DMS153 treated with DMSO at 0.1 percent for 48 hours (cell line): ENCODE results near the gene PFKL.
"Not testable (repeated sequence)": the region's sequence is repeated elsewhere in the genome, so short reads cannot be mapped to it uniquely, and the experiment has no call there.

Experiments
- DNase-seq: peaks from one replicate; lab custom pipeline; 2025; ENCODE audit not compliant: unreplicated experiment; lab: John Stamatoyannopoulos, UW

PFKL gene

DNA sequence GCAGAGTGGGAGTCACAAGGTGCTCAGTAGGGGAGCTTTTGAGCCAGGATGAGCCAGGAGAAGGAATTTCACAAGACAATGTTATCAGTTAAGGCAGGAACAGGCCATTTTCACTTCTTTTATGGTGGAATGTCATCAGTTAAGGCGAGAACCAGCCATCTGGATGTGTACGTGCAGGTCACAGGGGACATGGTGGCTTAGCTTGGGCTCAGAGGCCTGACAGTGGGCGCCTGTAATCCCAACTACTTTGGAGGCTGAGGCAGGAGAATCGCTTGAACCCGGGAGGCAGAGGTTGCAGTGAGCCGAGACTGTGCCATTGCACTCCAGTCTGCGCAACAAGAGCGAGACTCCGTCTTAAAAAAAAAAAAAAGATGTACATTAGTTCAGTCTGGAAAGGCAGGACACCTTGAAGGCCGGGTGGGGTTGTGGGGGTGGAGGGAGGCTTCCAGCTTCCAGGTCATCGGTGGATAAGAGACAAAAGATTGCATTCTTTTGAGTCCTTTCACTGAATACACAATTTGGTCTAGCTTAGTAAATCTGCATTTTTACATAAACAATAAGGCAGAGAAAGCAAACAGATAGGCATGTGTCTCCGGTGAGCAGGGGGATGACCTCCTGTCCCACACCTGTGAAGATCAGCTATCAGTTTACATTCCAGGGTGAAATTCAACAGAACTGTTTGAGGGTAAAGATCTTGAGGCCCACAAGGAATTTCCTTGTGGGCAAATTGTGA lies 42.0 kb downstream of the PFKL start:
- not testable (repeated sequence) for DNase-seq

DNA sequence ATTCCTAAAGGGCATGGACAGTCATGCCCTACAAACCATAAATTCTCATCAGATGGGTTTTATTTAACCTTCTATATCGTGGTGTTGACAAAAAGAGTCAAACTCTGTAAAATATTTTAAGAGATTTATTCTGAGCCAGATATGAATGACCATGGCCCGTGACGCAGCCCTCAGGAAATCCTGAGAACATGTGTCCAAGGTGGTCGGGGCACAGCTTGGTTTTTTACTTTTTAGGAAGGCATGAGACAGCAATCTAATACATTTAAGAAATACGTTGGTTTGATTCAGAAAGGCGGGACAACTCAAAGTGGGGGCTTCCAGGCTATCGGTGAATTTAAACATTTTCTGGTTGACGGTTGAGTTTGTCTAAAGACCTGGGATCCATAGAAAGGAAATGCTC lies 43.1 kb downstream of the PFKL start:
- DNase-seq: not testable (repeated sequence)

DNA sequence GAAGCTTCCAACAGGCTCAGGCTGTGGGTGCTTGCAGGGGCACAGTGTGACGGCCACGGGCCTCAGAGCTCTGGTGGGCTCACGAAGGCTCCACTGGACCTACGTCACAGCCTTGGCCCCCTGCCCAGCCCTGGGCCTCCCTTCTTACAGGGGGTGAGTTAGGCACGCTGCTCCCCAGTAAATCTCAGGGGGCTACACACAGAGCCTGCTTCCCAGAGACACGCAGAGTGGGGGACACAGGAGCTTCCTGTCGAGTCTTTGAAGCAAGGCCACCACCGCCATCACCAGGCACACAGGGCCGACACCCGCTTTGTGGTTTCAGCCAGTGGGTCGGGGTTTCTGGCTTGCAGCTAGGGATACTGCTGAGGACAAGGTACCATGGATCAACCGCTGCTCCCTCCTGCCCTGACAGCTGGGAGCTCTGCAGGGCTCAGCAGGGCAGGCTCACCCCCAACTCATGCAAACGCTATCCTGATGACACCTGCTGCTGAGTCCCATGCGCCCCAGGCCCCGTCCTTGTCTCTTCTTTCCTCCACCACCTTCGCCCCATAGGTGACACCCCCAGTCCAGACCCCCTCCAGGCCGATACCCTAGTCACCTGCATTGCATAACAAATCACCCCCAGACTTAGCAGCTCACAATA lies 44.8 kb downstream of the PFKL start:
- DNase-seq: no peak

DNA sequence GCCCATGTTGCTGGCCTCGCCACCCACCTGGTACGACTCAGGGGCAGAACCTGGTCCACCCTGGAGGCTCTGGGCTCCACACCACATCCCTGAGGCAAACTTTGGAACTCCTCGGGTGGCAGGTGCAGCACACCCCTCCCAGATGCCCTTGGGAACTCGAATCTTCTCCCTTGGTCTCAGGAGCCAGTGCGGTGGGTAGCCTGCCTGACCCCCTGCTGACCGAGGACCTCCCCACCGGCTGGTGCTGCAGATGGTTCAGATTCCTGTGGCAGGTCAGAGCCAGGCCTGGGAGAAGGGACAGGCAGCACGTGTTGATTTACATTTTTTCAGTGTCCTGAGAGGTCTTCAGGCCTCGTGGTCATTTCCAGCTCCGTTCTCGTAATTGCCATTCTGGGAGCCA lies 45.6 kb downstream of the PFKL start:
- no peak for DNase-seq

DNA sequence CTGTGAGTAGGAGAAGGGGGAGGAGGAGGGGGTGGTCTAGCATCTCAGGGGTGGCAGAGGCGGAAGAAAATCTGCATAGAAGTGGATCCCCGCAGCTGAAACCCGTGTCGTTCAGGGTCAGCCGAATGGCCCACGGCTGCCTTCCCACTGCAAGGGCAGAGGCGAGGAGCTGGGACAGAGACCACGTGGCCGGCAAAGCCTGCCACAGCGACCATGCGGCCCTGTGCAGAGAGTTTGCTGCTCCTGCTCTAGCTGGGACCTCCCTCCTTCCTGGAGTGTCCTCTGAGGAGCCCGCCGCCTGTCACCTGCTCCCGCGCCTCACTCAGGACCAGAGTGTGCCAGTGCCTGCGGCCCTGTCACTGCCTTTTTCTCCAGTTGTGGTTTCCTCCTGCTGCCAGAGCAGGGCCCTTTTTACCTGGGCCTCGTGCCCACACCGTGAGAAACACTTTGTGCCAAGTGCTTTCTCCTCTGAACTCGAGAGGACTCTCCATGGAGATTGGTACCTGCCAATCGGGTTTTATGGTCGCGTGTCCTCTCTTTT lies 48.1 kb downstream of the PFKL start:
- DNase-seq: peak; percentile 84

DNA sequence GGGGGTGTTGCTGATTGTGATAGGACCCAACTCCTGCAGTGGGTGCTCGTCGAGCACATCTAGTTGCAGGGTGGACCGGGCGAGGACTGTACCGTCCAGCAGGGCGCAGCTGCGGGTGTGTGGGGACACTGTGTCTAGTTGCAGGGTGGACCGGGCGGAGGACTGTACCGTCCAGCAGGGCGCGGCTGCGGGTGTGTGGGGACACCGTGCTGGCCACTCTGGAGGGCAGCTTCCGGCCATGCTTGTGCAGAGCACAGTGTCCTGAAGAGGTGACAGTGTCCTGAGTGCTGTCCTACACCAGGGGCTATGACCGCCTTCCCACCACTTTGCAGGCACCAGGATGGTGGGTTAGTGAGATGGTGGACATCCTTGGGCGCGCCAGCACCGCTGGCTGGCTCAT lies 49.0 kb downstream of the PFKL start:
- DNase-seq: no peak

DNA sequence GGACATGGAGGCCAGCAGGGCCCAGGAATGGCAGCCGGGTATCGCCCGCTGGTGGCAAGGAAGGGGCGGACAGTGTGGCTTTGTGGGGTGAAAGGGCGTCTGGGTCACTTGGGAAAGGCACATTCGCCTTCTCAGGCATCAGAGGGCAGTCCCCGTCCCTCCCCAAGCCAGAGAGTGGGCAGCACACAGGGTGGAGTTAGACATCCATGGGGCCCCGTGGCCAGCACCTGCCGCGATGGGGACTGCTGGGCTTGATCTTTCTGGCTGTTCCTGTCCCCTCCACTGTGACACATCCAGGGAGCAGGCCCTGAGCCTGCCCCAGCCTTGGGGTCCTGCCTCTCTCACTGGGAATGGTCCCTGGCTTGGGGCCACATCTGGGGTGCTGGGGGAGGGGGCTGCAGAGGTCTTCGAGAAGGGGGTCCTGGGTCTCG lies 49.6 kb downstream of the PFKL start:
- no peak for DNase-seq

DNA sequence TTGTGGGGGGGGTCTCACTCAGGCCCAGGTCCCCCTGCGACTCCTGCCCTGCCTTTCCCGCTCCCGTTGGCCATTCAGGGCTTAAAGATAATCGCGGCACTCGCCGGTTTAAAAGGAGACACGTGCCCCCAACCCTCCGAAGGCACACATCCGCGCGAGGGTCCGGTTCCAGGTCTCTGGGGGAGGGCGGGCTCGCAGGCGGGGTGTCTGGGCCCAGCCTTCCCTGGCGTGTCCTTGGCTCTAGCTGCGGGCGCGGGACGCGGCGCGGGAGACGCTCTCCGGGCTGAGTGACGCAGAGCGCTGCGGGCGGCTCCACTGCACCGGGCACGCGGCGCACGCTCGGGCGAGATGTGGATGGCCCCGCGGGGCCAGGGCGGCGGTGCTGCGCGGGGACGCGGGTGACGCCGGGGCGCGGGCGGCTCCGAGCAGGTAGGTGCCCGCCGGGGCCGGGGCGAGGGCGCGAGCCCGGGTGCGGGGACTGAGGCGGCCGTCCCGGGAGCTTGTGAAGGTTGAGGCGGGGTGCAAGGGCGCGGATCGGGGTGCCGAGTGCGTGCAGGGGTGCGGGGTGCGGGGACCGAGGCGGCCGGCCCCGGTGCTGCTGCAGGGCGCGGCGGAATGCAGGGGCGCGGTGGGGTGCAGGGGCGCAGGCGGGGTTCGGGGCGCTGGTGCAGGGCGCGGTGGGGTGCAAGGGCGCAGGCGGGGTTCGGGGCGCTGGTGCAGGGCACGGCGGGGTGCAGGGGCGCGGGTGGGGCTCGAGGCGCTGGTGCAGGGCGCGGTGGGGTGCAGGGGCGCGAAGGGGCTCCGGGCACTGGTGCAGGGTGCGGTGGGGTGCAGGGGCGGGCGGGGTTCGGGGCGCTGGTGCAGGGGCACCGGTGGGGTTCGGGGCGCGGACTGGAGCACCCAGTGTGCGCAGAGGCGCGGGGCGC lies 50.3 kb downstream of the PFKL start:
- no peak for DNase-seq

DNA sequence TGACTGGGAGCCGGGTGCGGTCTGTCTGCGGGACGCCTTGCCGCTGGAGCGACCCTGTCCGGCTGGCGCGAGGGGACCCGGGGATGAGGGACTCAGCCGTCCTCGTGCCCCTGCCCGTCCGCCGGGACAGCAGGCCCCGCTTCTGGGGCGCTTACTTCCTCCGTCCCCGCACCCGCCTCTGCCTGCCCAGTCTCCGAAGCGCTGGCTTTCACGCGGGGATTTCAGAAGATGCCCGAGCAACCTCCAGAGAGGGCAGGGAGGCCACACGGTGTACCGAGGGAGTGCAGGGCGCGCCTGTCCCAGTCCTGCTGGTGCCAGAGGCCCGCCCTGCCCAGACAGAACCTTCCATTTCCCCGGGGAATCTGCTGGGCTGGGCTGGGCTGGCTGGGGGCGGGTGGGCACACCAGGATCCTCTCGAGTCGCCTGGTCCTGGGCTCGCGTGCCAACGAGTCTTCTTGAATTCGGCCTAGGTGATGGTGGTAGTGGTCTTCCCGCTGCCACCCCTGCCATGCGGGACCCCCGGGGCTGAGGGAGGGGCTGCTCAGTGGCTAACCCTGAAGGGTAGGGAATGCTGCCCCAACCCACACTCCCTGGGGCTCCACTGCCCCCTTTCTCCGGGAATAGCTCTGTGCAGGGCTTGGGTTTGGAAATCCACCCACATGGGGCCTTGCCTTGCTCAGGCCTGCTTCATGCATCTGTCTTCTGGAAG lies 51.1 kb downstream of the PFKL start:
- no peak for DNase-seq

DNA sequence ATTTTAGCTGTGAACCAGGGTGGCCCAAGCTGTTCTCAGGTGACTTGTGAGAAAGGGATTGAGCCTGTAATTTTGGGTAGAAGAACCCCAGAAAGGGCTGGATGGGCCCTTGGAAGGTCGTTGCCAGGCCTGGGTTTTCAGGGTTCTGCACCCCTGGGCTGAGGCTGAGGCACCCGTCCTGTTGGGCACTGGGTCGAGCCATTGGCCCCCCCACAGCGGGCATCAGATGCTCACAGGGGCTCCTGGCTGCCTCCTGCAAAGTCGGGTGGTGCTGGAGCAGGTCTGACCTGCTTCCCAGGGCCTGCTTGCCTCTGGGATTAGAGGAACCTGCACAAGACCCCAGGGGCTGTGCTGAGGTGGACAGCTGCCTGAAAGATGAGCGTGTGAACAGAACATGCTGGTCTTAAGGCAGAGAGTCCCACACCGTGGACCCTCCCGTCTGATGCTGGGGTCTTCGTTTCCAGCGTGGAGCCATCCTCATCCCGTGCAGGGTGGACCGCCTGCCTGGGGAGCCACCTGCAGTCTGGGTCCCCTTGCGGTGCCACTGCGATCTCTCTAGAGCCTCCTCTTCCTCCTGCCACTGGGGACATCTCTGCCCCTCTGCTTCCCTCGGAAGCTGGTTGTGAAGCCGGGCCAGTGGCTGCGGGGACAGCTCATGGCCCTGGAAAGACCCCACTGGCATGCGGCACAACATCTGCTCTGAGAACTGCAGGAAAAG lies 51.8 kb downstream of the PFKL start:
- DNase-seq: no peak

DNA sequence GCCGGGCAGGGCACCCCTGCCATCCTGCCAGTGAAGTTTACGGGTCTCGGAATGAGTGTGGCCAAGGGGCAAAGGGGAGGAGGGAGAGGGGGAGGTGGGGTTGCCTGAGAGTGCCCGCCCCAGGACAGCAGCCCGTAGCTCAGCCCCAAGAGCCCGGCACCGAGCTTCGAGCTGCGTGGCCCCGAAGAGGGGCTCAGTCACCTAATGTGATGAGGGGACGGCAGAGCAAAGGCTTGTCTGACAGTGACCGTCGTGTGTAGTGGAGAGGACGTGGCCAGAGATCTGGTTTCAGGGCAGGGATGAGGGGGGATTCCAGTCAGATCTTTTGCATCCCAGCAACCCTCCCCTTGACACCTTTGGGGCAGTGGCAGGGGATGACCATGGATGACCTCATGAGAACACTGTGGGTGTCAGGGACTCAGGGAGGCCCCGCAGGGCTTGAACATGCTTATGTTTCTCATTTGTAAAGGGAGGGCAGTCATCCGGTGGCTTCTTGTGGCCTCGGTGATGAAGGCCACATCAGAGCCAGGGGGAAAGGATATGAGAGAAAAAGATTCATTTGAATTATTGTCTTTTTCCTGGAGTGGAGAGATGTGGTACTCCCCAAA lies 52.5 kb downstream of the PFKL start:
- no peak for DNase-seq

DNA sequence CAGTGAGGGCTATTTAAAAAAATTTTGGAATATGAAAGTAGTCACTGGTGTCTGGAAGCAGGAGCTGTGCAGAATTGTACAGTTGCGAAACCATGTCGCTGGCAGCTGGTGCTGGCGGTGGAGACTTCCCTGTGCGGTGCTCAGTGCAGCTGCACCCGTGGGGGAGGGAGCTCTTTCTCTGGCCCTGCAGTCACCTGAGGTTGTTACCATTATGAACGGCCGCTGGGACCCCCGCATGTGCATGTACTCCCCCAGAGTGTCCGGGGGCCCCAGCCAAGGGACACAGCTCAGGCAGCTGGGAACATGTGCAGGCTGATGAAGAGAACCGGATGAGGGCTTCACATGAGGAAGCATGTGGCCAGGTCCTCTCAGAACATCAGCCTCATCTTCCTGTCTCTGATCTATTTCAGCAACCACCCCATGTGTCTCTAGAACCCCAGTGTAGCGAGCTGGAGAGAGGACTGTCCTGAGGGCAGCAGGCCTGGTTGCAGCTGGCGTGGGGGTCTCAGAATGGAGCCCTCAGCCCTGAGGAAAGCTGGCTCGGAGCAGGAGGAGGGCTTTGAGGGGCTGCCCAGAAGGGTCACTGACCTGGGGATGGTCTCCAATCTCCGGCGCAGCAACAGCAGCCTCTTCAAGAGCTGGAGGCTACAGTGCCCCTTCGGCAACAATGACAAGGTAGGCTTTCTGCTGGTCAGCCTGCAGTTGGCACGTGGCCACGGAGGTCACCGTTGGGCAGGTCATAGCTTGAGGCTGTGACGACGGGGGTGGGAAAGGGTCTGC lies 53.5 kb downstream of the PFKL start, which contains the start of gene TRPM2:
TSS of gene TRPM2 (plus strand) at position 431 of the 780 bp plus-strand sequence. CDS start at position 511, 80 bp downstream.
- no peak for DNase-seq

DNA sequence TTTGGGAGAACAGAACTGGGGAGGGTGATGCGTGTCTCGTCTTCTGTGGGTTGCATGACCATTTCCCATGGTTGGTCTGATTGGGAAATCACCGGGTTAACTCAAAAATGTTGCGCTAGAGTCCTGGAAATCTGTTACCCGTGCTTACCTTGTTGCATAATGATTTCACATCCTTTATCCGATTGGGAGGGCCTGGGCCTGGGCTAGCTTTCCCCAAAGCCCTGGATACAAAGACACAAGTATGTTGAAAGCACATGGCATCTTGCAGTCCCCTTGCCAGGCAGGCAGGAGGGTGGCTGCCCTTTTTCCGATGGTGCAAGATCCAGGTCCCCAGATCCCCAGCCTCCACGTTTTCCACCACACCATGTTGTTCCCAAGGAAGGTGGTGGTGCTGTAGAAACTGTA lies 54.1 kb downstream of the PFKL start:
- no peak for DNase-seq

DNA sequence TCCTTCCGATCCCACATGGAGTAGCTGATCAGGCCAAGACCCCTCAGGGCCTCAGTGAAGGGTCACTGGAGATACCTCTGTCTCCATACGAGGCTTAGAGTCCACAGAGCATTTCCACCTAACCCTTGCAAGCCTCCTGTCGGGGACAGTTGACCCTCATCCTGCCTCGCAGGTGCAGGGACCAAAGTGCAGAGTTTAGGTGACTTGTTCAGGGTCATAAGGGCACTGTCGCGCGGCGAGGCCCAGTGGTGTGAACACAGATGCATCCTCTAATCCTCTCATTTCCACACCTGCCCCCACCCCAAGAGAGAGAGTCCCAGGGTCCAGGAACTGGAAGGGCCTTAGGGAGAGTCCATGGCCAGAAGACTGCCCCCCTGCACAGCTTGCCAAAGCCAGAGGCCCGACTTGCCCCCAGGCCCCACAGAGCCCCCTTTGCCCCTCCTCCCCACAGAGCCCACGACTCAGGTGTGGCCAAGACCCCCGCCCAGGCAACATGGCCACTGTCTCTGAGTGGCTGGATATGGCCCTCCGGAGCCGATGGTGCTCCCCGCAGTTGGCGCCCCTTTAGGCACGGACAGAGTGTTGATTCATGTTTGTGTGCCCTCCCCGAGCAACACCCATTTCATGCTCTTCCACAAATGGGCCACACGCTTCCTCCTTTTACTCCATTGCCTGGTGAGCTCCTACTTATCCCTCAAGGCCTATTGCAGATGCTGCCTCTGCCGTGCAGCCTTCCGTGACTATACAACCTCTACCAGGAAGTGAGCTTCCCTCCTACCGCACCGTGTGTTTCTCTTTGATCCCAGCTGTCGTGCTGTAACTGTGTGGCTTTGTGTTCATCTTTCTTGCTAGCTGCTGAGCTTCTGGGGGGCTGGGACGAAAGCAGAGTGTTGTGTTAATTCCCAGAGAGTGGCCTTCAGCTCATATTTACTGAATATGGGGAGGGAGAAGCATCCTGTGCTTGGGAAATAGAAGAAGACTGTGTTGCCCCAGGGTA lies 55.2 kb downstream of the PFKL start:
- DNase-seq: no peak

DNA sequence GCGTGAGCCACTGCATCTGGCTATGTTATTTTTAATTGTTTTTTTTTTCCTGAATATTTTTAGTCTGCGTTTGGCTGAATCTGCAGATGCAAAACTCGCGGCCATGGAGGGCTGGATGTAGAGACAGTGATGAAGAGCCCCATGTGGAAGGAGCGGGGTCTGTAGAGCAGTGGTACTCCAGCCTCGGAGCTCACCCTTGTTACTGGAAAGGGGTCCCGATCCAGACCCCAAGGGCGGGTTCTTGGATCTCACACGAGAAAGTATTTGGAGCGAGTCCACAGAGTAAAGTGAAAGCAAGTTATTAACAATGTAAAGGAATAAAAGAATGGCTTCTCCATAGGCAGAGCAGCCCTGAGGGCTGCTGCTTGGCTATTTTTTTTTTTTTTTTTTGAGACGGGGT lies 56.3 kb downstream of the PFKL start:
- no peak for DNase-seq

DNA sequence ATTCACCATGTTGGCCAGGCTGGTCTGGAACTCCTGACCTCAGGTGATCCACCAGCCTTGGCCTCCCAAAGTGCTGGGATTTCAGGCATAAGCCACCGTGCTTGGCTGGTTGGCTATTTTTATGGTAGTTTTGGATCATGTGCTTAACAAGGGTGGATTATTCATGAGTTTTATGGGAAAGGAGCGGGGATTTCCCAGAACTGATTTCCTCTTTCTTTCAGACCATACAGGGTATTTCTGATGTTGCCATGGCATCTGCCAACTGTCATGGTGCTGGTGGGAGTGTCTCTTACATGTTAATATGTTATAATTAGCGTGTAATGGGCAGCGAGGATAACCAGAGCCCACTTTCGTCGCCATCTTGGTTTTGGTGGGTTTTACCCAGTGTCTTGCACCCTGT lies 56.8 kb downstream of the PFKL start:
- DNase-seq: no peak

DNA sequence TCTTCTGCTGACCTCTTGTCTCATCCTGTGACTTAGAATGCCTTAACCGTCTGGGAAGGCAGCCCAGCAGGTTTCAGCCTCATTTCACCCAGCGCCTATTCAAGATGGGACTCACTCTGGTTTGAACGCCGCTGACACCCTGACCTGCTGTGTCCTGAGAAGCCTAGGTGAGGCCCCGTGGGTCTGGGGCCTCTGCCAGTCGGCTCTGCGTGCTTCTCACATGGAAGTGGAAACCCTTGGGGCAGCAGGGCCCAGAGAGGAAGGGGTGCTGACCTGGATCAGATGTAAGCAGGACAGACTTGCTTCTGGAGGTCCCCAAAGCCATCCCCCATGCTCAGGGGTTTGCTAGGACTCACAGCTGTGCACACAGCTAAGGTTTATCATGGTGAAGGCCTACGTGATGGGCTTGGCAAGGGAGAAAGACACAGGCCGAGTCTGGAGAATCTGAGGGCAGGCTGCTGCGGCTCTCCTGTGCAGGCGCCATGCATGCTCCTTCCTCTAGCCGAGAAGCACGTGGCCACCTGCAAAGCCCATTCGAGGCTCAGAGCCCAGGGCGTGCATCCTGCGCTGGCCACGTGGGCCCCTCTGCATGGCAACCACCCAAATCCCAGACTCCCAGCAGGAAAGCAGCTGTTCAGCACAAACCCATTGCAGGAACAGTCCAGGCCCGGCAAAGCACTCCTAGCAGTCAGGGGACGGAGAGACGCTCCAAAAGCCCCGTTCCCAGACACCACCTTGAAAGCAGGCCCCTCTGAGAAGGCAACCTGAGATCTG lies 57.4 kb downstream of the PFKL start:
- DNase-seq: no peak
